ENCODE results near the gene TMC2.

GRCh38 chr20:2657241-2657640 is 120.9 kb downstream of the TMC2 start:
- TF ChIP-seq CTCF (IDR thresholded peaks at IDR 0.05) (no peak), POLR2AphosphoS5 (IDR thresholded peaks at IDR 0.05) (no peak), EP300 (IDR thresholded peaks at IDR 0.05) (no peak), POLR2A (IDR thresholded peaks at IDR 0.05) (no peak)
